ENCODE data around the gene CDCP2.
"Not testable (repeated sequence)": the region's sequence is repeated elsewhere in the genome, so short reads cannot be mapped to it uniquely, and the experiment has no call there.

The CDCP2 gene

DNA sequence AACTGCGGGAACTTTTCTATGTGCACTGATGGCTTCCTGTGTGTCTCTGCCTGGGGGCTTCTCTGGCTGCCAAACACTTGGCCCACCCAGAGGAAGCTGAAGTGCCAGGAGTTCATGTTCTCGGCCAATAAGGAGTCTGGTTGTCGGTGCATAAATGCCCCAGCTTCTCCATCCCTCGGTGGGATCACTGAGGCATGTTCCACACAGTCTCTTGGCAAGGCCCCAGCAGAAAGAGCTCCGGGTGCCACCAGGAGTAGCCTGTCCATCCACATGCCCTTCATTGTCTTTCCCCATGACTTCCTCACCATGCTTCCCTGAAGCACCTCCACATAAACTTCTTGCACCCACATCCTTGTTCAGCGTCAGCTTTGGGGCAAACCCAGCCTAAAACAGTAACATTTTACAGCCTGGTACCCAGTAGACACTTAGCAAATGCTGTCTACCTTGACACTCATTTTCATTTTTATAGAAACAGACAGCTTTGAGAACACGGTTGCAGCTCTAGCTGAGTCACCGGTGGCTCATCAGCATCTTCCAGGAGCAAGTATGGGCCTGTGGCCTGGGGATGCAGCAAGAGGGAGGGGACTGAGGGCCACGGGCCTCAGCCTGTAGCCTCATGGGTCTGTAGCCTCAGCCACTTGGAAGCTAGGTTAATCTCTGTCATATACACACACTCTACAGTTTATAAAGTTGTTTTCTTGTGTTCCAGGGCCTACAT lies 14.8 kb upstream of the CDCP2 start:
- FAIRE-seq, result no peak

DNA sequence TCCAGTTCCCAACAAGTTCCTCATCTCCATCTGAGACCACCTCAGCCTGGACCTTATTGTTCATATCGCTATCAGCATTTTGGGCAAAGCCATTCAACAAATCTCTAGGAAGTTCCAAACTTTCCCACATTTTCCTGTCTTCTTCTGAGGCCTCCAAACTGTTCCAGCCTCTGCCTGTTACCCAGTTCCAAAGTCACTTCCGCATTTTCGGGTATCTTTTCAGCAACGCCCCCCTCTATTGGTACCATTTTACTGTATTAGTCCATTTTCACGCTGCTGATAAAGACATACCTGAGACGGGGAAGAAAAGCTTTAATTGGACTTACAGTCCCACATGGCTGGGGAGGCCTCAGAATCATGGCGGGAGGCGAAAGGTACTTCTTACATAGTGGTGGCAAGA lies 13.6 kb upstream of the CDCP2 start:
- FAIRE-seq, result not testable (repeated sequence)

DNA sequence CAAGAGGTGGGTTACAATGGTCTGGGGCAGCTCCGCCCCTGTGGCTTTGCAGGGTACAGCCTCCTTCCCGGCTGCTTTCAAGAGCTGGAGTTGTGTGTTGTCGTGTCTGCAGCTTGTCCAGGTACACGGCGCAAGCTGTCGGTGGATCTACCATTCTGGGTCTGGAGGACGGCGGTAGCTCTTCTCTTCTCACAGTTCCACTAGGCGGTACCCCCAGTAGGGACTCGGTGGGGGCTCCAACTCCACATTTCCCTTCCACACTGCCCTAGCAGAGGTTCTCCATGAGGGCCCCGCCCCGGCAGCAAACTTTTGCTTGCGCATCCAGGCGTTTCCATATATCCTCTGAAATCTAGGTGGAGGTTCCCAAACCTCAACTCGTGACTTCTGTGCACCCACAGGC lies 12.3 kb upstream of the CDCP2 start:
- no peak for FAIRE-seq

DNA sequence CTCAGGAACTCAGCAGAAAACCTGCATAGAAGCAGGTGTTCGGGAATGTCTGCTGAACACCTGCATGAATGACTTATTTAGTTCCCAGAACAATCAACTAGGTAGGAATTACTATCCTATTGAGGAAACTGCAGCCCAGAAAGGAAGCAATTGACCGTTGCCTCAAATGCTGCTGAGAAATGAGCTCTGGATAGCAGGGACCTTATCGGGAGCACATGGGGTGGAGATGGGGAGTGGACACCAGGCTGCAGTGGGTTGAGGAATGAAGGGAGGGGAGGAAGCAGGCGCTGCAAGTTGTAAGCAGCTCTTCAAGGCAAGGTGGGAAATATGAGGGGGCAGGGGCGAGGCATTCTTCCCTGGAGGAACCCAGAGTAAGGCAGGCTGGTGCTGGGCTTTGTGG lies 10.8 kb upstream of the CDCP2 start:
- no peak for FAIRE-seq

DNA sequence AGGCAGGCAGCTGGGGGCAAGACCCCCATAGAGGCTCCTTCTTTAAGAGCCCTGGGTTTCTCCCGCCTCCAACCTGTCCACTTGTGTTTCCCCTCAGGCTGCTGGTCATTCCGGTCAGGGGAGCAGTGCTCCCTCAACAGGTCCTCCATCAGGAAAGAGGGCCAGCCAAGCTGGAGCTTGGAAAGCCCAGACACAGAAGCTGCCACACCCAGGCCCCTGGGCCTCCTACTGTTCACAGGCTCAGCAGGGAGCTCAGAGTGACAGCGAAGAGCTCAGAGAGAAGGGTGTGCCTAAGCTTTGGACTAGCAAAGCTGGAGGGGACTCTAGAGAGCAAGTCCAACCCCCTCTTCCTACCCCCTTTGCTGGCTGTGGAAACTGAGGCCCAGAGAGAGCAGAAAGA lies 10.3 kb upstream of the CDCP2 start:
- no peak for FAIRE-seq

DNA sequence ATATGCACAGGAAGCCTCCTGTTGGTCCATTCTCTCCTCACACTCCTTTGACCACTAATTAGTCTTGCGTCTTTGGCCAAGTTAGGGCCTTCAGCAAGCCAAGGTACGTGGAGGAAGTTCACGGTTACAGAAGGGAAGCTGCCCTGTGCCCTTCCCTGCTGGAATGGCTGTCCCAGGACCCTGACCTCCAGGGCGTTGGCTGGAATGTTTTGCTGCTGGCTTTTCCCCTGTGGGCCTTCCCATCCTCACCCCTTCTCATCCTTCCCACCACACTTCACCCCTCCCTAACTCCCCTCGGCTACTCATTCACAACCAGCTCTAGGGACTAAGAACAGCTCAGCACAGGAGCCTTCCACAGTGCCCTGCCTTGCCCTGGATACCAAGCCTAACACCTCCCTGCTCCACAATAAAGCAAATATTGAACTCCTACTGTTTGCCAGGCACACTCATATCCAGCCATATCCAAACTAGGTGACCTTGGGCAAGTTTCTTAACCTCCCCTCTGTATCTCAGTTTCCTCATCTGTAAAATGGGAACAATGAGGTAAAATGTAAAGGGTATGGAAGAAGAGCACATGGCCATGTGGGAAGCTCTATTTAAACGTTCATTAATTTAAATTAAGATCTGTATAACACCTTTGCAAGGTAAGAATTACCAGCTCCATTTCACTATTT lies 8.8 kb upstream of the CDCP2 start:
- no peak for FAIRE-seq

DNA sequence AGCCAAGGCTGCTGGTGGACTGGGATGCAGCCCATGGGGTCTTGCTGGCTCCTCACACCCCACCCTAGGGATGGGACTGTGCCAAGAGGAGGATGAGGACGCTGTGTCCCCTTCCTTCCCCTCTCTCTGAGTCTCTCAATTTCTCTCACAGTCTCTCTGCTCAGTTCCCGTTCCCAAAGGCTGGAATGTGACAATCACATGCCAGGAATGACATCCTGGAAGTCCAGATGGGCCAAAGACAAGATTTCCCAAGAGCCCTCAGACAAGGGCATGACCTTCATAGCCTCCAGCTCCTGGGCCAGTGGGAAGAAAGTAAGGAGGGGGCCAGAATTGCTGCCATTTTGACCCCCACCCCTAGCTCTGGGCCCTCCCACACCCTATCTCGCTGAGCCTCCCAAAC lies 7.6 kb upstream of the CDCP2 start:
- no peak for FAIRE-seq

DNA sequence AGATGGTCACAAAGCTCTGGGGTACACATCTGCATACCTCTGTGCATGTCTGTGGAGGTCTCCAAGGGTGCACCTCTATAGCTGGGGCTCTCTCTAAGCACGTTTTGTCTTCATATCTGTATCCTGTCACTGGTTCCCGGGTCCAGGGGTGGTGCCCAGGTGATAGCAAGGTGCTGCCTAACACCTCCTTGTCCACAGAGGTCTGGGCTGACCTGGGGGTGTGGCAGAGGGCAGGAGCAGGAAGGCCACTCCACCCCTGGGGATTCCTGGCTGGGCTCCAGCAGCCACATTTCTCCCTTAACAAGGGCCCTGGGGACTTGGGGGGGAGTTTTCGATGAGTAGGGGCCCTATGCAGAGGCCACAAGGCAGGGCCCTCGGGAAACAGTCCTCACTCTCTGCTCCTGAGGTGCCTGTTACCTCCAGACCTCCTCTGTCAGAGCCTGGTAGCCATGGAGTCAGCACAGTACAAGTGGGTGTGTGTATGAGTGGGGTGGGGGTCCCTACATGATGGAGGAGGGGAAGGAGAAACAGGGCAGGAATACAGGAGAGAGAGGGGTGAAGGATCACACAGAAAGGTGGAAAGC lies 7.0 kb upstream of the CDCP2 start:
- FAIRE-seq, result no peak

DNA sequence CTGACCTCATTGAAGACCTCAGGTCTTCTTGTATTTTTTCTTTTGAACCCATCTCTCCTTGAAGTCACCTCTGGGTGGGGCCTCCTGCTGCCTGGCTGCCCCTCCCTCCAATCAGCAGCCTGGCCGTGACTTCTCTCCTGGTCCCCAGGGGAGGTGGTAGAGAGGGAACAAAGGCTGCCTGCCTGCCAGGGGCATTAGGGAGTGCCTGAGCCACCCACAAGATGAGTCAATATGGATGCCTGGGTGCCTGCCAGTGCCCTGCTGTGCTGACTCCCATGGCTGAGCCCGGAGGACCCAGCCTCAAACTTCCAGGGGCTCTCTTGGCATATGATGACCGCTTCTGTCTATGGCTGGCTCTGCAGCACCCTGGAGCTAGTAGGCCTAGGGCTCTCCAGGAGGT lies 5.3 kb upstream of the CDCP2 start:
- FAIRE-seq, result no peak

DNA sequence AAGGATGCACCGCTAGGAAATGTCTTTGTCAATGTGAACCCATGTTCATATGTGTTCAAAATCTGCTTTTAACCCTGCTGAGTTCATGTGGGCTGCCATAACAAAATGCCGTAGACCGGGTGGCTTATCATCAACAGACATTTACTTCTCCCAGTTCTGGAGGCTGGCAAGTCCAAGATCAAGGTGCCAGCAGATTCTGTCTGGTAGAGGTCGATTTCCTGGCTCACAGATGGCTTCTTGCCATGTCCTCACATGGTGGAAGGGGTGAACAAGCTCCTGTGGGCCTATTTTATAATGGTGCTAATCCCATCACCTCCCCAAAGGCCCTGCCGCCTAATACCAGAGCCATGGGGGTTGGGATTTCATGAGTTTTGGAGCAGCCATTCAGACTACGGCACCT lies 4.6 kb upstream of the CDCP2 start:
- FAIRE-seq, result no peak

DNA sequence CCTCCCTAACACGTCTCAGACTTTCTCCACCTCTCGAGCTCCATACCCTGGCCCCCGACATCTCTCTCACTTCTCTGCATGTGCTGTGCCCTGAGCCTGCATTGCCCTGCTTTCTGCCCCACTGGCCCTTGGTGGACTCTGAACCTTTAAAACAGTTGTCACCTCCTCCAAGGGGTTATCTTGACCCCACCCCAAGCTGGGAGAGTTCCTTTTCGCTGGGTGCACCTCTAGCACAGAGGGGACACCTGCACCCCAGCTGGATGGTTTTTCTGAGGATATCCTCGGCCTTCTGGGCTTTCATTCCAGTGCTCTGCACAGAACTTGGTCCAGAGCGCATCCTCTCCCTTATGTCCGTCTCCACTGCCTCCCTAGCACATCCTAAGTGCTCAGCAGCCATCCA lies 4.2 kb upstream of the CDCP2 start:
- FAIRE-seq, result no peak

DNA sequence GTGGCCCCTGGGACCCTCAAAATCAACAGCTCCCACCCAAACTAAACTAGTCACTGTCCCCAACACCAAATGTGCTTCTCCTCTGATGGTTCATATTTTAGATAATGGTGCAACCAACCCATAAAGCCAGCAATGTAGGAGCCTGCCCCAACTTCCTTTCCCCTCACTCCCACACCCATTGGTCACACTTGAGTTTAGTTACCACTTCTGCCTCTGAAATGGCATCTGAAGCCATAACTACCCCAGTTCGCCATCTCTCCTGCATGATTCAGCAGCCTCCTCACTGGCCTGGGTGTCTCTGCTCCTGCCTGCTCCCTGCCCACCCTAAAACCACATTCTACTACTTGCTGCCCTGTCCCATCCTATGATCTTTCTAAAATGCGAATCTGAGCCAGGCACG lies 3.4 kb upstream of the CDCP2 start:
- FAIRE-seq, result no peak

DNA sequence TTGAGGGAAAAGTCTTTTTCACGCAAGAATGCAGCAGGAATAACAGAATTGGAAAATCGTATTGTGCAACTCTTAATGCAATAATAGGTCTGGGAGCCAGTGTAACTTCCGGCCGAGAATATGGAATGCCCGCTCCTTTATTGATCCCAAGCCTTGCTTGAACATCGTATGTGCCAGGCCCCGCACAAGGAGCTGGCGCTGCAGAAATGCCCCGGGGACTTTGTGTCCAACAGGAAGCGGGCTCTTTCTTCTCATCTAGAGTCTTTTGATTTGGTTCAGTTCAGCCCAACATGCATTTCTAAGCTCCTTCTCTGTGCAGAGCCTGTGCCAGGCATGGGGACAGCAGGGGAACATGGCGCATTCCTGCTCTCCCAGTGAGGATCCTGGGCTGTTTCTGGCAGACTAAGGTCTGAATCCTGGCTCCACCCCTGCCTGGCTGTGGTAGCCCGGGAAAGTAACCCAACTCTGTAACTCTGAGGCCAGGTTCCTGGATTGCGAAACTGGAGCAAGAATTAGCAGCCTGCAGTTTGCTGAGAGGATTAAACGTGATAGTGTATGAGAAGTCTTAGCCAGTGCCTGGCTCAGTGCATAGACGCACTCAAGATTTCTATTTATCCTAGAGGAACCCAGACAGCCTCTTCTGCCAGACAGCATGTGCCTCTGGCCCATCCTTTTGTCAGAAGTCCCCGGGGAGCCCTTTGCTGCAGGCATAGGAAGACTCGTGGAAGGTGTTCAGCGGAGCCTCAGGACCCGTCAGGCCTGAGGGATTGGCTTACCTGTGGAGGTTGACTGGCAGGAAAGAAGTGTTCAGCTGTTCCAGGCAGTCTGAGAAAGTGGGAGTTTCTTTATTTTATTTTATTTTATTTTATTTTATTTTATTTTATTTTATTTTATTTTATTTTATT lies 987 bp upstream of the CDCP2 start:
- FAIRE-seq, result no peak

DNA sequence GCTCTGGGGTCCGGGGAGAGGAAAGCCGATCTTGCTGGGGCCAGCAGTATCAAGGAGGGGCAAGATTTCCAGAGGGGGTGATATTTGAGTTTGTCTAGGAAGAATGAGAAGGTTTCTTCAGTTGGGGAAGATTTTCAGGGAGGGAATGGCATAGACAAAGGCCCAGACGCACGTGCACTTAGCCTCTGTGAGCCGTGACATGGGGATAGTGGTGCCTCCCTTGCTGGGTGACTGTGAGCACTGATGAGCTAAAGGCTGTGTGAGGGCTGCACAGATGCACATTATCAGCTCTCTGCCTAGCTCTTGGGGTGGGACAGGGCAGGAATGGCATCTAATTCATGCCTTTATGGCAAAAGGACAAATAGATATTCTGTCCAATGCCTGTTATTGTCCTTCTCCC lies 1.8 kb downstream of the CDCP2 start:
- FAIRE-seq, result no peak

DNA sequence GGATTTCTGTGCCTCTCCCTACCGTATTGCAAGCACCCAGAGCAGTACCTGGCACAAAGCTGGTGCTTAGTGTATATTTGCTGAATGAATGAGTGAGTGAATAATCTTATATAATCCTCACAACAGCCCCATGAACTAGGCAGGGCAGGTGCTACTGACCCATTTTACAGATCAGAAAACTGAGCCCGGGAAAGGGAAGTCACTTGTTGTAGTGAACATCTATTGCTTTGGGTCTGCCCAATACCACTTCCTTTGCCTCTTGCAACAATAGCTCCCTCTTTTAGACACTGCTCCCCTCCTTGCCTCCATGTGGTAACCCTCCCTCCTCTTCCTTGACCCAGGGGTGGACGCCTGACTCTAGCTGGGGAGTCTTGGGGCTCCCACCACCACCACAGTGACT lies 3.1 kb downstream of the CDCP2 start:
- no peak for FAIRE-seq

DNA sequence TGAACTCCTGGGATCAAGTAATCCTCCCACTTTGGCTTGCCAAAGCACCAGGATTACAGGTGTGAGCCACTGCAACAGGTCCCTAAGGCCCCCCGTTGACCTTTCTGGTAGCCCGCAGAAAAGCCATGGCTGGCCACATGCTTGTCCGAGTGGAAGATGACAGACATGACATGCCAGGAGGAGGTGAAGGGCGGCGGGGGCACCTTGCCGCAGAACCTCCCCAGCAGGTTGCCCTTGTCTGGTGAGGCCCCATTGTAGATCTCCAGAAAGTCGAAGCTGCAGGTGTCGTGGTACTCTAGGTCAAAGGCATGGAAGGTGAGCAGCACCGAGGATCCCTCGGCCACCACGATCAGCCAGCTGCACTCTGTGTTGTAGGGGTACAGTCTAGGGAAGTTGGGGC lies 8.4 kb downstream of the CDCP2 start:
- FAIRE-seq, result no peak

DNA sequence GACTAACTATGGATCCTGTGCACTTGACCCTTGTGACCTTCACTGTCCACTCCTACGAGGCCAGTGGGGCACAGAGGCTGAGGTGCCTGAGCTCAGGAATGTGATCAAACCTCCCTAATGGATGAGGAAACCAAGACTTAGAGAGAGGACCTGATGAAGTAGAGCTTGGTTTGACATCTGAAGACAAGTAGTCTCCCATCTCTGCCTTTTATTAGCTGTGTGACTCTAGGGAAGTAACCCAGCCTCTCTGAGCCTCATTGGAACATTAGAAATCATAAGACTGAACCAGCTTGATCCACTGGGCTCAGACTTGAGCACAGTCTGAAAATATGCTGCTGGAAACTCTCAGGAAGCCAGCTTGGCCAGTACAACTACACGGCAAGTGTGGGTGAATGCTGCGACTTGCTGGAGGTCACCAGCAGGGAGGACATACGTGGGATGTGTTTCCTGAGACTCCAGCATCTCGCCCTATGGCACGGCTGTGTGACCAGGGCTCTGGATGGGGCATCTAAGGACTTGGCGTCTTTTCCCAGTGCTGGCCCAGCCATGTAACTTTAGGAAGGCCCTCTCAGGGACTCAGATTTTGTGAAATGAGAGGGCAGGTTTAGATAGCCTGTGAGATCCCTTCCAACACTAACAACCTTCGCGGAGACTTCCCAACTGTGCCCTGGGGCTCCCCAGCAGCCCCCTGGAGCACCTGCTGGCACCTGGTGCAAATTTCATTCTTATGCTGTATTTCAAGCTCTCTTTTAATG lies 10.5 kb downstream of the CDCP2 start:
- FAIRE-seq, result no peak

DNA sequence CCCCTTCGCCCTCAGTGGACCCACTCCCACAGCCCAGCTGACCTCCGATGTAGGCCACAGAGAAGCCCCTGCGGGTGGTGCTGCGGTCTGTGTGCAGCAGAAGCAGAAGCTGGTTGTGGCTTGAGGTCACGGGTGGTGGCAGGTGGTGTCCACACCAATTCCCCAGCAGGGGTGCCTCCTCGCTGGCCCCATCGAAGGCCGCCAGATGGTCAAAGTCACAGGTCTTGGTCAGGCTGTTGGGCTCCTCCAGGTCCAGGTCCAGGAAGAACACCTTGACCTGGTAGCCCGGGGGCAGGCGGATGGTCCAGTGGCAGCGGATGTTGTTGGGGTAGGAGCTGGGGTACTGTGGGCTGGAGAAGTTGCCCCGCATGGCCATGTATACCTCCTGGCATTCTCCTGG lies 13.1 kb downstream of the CDCP2 start:
- no peak for FAIRE-seq

DNA sequence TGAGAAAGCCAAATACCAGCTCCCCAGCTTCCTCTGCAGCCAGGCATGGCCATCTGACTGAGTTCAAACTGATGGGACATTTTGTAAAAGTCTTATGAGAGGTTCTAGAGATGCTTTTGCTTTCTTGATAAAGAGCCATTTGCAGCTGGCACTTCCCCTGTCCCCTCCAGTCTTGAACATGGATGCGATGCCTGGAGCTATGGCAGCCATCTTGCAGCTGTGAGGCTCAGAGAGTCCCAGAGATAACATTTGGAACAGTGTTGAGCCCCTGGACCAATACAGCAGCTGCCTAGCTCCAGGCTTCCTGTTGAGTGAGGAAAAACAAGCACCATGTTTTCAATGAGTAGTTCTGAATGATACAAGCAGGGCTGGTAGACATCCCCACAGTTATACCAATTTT lies 13.8 kb downstream of the CDCP2 start:
- FAIRE-seq, result no peak

DNA sequence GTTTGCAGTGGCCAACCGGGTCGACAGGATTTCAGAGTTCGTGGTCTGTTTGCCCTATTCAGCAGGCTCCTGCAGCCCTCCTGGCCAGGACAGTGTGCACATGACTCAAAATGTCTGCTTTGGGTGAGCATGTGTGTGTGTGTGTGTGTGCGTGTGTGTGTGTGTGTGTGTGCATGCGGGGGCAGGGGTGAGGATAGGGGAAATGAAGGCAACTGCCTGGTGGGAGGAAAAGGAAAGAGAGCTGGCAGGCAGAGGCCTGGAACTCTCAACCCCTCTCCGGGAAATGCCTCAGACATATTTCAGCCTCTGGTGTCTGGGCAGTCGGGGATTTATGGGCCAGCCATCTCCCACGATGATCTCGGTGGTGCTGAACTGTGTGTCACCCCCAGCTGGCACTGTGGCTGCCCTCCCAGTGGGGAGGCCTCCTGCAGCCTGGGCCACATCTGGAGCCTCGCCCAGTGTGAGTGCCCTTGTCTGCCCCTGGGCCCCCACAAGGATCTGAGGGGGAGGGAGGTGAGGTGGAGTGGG lies 15.2 kb downstream of the CDCP2 start:
- no peak for FAIRE-seq

DNA sequence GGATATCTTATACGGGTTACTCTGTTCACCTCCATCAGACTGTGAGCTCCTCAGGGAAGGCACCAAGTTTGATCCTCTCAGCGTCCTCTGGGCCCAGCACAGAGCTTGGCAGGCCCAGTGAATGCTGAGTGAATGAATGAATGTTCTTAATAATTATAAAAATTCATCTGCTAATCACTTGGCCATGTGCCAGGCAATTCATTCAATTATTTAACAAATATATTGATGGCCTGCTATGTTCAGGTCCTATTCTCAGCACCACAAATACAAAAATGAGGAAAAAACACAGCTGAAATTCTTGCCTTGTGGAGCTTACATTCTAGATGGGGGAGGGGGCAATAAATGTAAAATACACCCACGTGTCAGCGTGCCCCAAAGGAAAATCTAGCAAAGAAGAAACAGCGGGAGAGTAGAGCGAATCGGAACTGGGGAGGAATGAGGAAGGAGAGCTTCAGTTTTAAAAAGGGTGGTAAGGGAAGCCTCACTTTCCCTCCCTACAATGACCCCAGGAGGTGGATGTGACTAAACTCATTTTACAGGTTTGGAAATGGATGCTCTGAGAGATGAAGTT lies 15.8 kb downstream of the CDCP2 start:
- FAIRE-seq, result no peak

DNA sequence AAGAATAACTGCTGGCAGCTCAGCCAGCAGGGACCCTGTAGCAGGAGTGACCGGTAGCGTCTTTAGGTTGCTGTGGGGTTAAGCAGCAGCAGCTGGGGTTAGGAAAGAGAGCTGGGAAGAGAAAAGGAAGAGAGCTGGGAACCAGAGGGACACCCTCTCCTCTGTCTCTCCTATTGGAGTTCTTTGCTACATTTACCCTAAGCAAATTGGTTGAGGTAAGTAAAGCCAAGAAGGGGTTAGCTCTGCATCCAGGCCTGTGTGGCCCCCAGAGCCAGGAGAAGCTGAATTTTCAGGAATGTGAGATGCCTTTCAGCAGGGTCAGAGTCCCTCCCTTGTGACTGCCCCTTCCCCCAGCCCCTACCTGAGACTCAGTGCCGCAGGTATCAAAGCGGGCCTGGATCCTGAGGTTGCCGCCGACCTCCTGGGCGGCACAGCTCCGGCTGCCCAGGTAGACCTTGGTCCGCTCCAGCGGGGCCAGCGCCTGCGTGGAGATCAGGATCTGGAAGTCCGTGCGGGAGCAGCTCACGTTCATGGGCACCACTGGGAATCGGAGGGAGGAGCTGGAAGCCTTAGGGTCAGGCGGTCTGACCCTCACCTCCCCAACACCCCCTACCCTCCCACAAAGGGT lies 16.4 kb downstream of the CDCP2 start:
- no peak for FAIRE-seq
